Ishikawa (cell line): ENCODE measurements around the gene NOX1.

ENCODE experiments used
- CEBPB ChIP-seq: IDR thresholded peaks from 2 replicates; pipeline ENCODE4 v1.6.1; 2012
- CREB1 ChIP-seq: IDR thresholded peaks from 2 replicates; pipeline ENCODE4 v1.6.1; 2012; ENCODE audit warnings: low read depth
- EGR1 ChIP-seq: IDR thresholded peaks from 2 replicates; pipeline ENCODE4 v1.6.1; 2012
- EP300 ChIP-seq: IDR thresholded peaks from 2 replicates; pipeline ENCODE4 v1.6.1; 2012; ENCODE audit warnings: borderline replicate concordance
- FOXM1 ChIP-seq: IDR thresholded peaks from 2 replicates; pipeline ENCODE4 v1.6.1; 2012; ENCODE audit warnings: low read depth, borderline replicate concordance
- MAX ChIP-seq: IDR thresholded peaks from 2 replicates; pipeline ENCODE4 v1.6.1; 2012
- NFIC ChIP-seq: IDR thresholded peaks from 2 replicates; pipeline ENCODE4 v1.6.1; 2012
- RAD21 ChIP-seq: IDR thresholded peaks from 2 replicates; pipeline ENCODE4 v1.6.1; 2012; ENCODE audit warnings: low read depth
- REST ChIP-seq: IDR thresholded peaks from 2 replicates; pipeline ENCODE4 v1.6.1; 2012; ENCODE audit warnings: low read depth, mild to moderate bottlenecking
- TAF1 ChIP-seq: IDR thresholded peaks from 2 replicates; pipeline ENCODE4 v1.6.1; 2012; ENCODE audit warnings: low read depth, mild to moderate bottlenecking
- TCF12 ChIP-seq: IDR thresholded peaks from 2 replicates; pipeline ENCODE4 v1.6.1; 2012; ENCODE audit warnings: low read depth
- TEAD4 ChIP-seq: IDR thresholded peaks from 2 replicates; pipeline ENCODE4 v1.6.1; 2012
- USF1 ChIP-seq: IDR thresholded peaks from 2 replicates; pipeline ENCODE4 v1.6.1; 2012
- YY1 ChIP-seq: IDR thresholded peaks from 2 replicates; pipeline ENCODE4 v1.6.1; 2012; ENCODE audit warnings: low read depth
- ZBTB7A ChIP-seq: IDR thresholded peaks from 2 replicates; pipeline ENCODE4 v1.6.1; 2012; ENCODE audit warnings: low read depth

NOX1 gene

GRCh38 chrX:100874325-100874724, at the start of gene NOX1:
NOX1 (minus strand) TSS chrX:100874359; CDS start chrX:100874139, 220 bp downstream.
- TF ChIP-seq CEBPB (no peak), TEAD4 (no peak), TCF12 (no peak), CREB1 (no peak), FOXM1 (no peak), YY1 (no peak), EGR1 (no peak), USF1 (no peak), EP300 (no peak)

GRCh38 chrX:100915562-100915961, 41.4 kb upstream of the NOX1 start:
- TF ChIP-seq CREB1 (no peak), ZBTB7A (no peak), TAF1 (no peak), USF1 (no peak), FOXM1 (no peak), EGR1 (no peak), RAD21 (no peak), REST (no peak), NFIC (no peak), MAX (no peak), TEAD4 (no peak)

GRCh38 chrX:100913111-100913510, 39.0 kb upstream of the NOX1 start:
- TF ChIP-seq EGR1 (no peak), TEAD4 (no peak), REST (no peak), TCF12 (no peak), MAX (no peak), CEBPB (no peak), FOXM1 (no peak), NFIC (no peak), EP300 (no peak), USF1 (no peak), YY1 (no peak), ZBTB7A (no peak), CREB1 (no peak)

GRCh38 chrX:100911731-100912130, 37.6 kb upstream of the NOX1 start:
- no peak for TF ChIP-seq TEAD4
- TF ChIP-seq CEBPB = no peak
- no peak for TF ChIP-seq USF1
- TF ChIP-seq CREB1 = no peak
- no peak for TF ChIP-seq REST
- TF ChIP-seq NFIC = no peak
- TF ChIP-seq ZBTB7A = no peak
- TF ChIP-seq FOXM1 = no peak
- TF ChIP-seq RAD21 = no peak
- TF ChIP-seq YY1 = no peak
